Liver (tissue), 3 donors: ENCODE results near the gene EMX2.

ENCODE experiments used
- CTCF ChIP-seq: fragments of 150-350 bp; IDR thresholded peaks from 2 replicates; pipeline ENCODE4 v1.5.1; 2017; ENCODE audit warnings: improper control_type of control experiment, low read depth, low read length; ENCODE audit not compliant: missing input control
- EGR1 ChIP-seq, 2 donors: IDR thresholded peaks; 2 replicates each; pipeline ENCODE4 v1.6.1; 2016 to 2018; ENCODE audit warnings: antibody characterized with exemption in 2 of 2, low read depth in 2 of 2
- FOXA2 ChIP-seq: IDR thresholded peaks from 2 replicates; pipeline ENCODE4 v1.6.1; 2016; ENCODE audit warnings: antibody characterized with exemption
- GABPA ChIP-seq, 2 donors: IDR thresholded peaks in 1 of 2; conservative IDR thresholded peaks in 1 of 2; 2 replicates each; pipeline ENCODE4 v1.6.1; 2016; ENCODE audit warnings: antibody characterized with exemption in 2 of 2, mild to moderate bottlenecking in 1 of 2, moderate library complexity in 1 of 2
- JUND ChIP-seq, 2 donors: IDR thresholded peaks; 2 replicates each; pipeline ENCODE4 v1.6.1; 2016; ENCODE audit warnings: antibody characterized with exemption in 2 of 2
- NR2F2 ChIP-seq: IDR thresholded peaks from 2 replicates; pipeline ENCODE4 v1.6.1; 2016; ENCODE audit warnings: antibody characterized with exemption
- RAD21 ChIP-seq, 2 donors: IDR thresholded peaks; 2 replicates each; pipeline ENCODE4 v1.6.1; 2016; ENCODE audit warnings: antibody characterized with exemption in 2 of 2, mild to moderate bottlenecking in 2 of 2
- REST ChIP-seq: IDR thresholded peaks from 2 replicates; pipeline ENCODE4 v1.6.1; 2016; ENCODE audit warnings: antibody characterized with exemption, mild to moderate bottlenecking
- SP1 ChIP-seq: IDR thresholded peaks from 2 replicates; pipeline ENCODE4 v1.6.1; 2018; ENCODE audit warnings: antibody characterized with exemption, mild to moderate bottlenecking
- TAF1 ChIP-seq: conservative IDR thresholded peaks from 2 replicates; pipeline ENCODE4 v1.6.1; 2016; ENCODE audit warnings: antibody characterized with exemption, mild to moderate bottlenecking
- YY1 ChIP-seq: IDR thresholded peaks from 2 replicates; pipeline ENCODE4 v1.6.1; 2016; ENCODE audit warnings: antibody characterized with exemption, mild to moderate bottlenecking
- ZBTB33 ChIP-seq: IDR thresholded peaks from 2 replicates; pipeline ENCODE4 v1.6.1; 2016; ENCODE audit warnings: antibody characterized with exemption
- TF ChIP-seq, protein P1 (sequence below): IDR thresholded peaks from 2 replicates; pipeline ENCODE4 v1.6.1; 2016; ENCODE audit warnings: antibody characterized with exemption
- TF ChIP-seq, protein P2 (sequence below): IDR thresholded peaks from 2 replicates; pipeline ENCODE4 v1.6.1; 2016; ENCODE audit warnings: antibody characterized with exemption
- donor health status: healthy.
- donor health status: healthy.

DNA sequence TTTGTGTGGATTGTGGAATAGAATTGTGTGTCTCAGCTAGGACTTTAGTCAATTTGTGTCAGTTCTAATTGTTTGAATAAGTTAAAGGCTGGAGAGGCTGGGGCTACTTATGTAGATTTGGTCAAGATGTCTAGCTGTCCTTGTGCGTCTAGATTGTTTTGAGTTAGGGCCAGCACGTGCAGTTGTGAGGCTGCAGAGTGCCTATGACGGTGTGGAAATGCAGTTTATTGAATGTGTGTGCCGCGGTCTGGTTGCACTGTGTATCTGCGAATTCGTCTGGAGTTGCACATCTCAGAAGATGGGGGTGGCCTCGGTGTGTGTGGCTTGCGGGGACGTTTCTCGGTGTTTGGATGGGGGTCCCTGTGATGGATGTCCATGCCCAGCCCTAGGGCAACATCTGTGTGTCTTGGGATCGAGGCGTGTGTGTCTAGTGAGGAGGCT lies 10.2 kb downstream of the EMX2 start:
- TF ChIP-seq, protein P1, sequence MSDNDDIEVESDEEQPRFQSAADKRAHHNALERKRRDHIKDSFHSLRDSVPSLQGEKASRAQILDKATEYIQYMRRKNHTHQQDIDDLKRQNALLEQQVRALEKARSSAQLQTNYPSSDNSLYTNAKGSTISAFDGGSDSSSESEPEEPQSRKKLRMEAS = no peak
- TF ChIP-seq CTCF (no peak), GABPA (IDR thresholded peaks at IDR 0.05 in 1 of 2, conservative IDR thresholded peaks at IDR 0.05 in 1 of 2) (no peak), SP1 (no peak), JUND (IDR thresholded peaks at IDR 0.05) (no peak), YY1 (no peak), REST (no peak), TAF1 (no peak), RAD21 (IDR thresholded peaks at IDR 0.05) (no peak), ZBTB33 (no peak), FOXA2 (no peak), NR2F2 (no peak), EGR1 (IDR thresholded peaks at IDR 0.05; ENCODE audit: low read depth in 2 of 2) (no peak)
- TF ChIP-seq, protein P2, sequence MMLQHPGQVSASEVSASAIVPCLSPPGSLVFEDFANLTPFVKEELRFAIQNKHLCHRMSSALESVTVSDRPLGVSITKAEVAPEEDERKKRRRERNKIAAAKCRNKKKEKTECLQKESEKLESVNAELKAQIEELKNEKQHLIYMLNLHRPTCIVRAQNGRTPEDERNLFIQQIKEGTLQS = no peak
